ENCODE results near the gene NKAIN2.
"Not testable (repeated sequence)": the region's sequence is repeated elsewhere in the genome, so short reads cannot be mapped to it uniquely, and the experiment has no call there.

NKAIN2 gene

GRCh38 chr6:124658053-124658452 lies 854.4 kb downstream of the NKAIN2 start:
- DNase-seq: no peak

GRCh38 chr6:124659427-124659826 lies 855.8 kb downstream of the NKAIN2 start:
- no peak for DNase-seq

- no peak for DNase-seq
These were observed 856.5 kb downstream of the NKAIN2 start for GRCh38 chr6:124660185-124660584.

- DNase-seq: no peak
These were observed 857.5 kb downstream of the NKAIN2 start for GRCh38 chr6:124661097-124661661.

- no peak for DNase-seq
These were observed 864.4 kb downstream of the NKAIN2 start for GRCh38 chr6:124668028-124668427.

- DNase-seq: no peak
These were observed 866.2 kb downstream of the NKAIN2 start for GRCh38 chr6:124669713-124670480.

GRCh38 chr6:124670801-124671200 lies 867.1 kb downstream of the NKAIN2 start:
- DNase-seq: no peak

- no peak for DNase-seq
These were observed 867.7 kb downstream of the NKAIN2 start for GRCh38 chr6:124671324-124671723.

GRCh38 chr6:124674042-124674441 lies 870.4 kb downstream of the NKAIN2 start:
- DNase-seq: no peak

GRCh38 chr6:124676033-124676432 lies 872.4 kb downstream of the NKAIN2 start:
- no peak for DNase-seq

- DNase-seq: no peak
These were observed 874.2 kb downstream of the NKAIN2 start for GRCh38 chr6:124677874-124678273.

GRCh38 chr6:124679387-124679786 lies 875.7 kb downstream of the NKAIN2 start:
- no peak for DNase-seq

GRCh38 chr6:124682751-124683150 lies 879.1 kb downstream of the NKAIN2 start:
- no peak for DNase-seq

- DNase-seq: no peak
These were observed 879.8 kb downstream of the NKAIN2 start for GRCh38 chr6:124683507-124683906.

GRCh38 chr6:124684621-124685020 lies 881.0 kb downstream of the NKAIN2 start:
- DNase-seq: no peak

- DNase-seq: no peak
These were observed 884.7 kb downstream of the NKAIN2 start for GRCh38 chr6:124688369-124688768.

GRCh38 chr6:124694139-124694705 lies 890.6 kb downstream of the NKAIN2 start:
- no peak for DNase-seq

GRCh38 chr6:124699038-124699437 lies 895.4 kb downstream of the NKAIN2 start:
- DNase-seq: no peak

- DNase-seq: no peak
These were observed 899.9 kb downstream of the NKAIN2 start for GRCh38 chr6:124703541-124703940.

- DNase-seq: not testable (repeated sequence)
These were observed 908.9 kb downstream of the NKAIN2 start for GRCh38 chr6:124712532-124712931.

GRCh38 chr6:124714728-124715127 lies 911.1 kb downstream of the NKAIN2 start:
- DNase-seq: no peak

- no peak for DNase-seq
These were observed 916.2 kb downstream of the NKAIN2 start for GRCh38 chr6:124719913-124720312.

GRCh38 chr6:124721331-124721730 lies 917.7 kb downstream of the NKAIN2 start:
- no peak for DNase-seq

GRCh38 chr6:124722141-124722878 lies 918.6 kb downstream of the NKAIN2 start:
- no peak for DNase-seq

Data from Kasumi-1 (cell line).